Esophagus muscularis mucosa (tissue), 4 donors: ENCODE results near the gene SOCS3. TPM values are rescaled to one million over a fixed set of nuclear protein-coding genes. Genes with fewer than 3 reads are reported as not detected.
A peak's percentile ranks its signal among the peaks of the same experiment; 100 is the strongest.
"Not testable (repeated sequence)": the region's sequence is repeated elsewhere in the genome, so short reads cannot be mapped to it uniquely, and the experiment has no call there.

ENCODE experiments used
- DNase-seq: peaks from one replicate; pipeline ENCODE4 v3.0.0-alpha.2; 2017; ENCODE audit errors: extremely low spot score
- H3K27ac ChIP-seq, 4 donors: fragments of 200-600 bp; sonication (generic); replicated peaks in 1 of 4; 1 replicate in 3 of 4; 2 replicates in 1 of 4; pipeline ENCODE4 v1.5.1; 2016 to 2019; ENCODE audit warnings: mild to moderate bottlenecking in 1 of 4
- H3K27me3 ChIP-seq, 4 donors: fragments of 200-600 bp; sonication (generic); one replicate each; pipeline versions ENCODE4 v1.5.1 to v1.6.0; 2016 to 2019
- H3K36me3 ChIP-seq, 4 donors: fragments of 200-600 bp; sonication (generic); one replicate each; pipeline ENCODE4 v1.5.1; 2016 to 2019
- H3K4me1 ChIP-seq, 4 donors: fragments of 200-600 bp; sonication (generic); one replicate each; pipeline ENCODE4 v1.5.1; 2016 to 2019
- H3K4me3 ChIP-seq, 4 donors: fragments of 200-600 bp; sonication (generic); 1 replicate in 2 of 4; 2 replicates in 2 of 4; pipeline ENCODE4 v1.5.1; 2016 to 2019; ENCODE audit warnings: mild to moderate bottlenecking in 4 of 4, moderate library complexity in 1 of 4
- H3K9me3 ChIP-seq, 4 donors: fragments of 200-600 bp; sonication (generic); 1 replicate in 3 of 4; 2 replicates in 1 of 4; pipeline ENCODE4 v1.5.1; 2016 to 2019
- CTCF ChIP-seq, 3 experiments: fragments of 200-600 bp in 2 of 3; fragments of 450-650 bp in 1 of 3; sonication (generic) in 2 of 3; IDR thresholded peaks; one replicate each; pipeline ENCODE4 v1.5.1; 2017 to 2019; ENCODE audit warnings: antibody characterized with exemption in 3 of 3, mild to moderate bottlenecking in 2 of 3, moderate library complexity in 1 of 3
- EP300 ChIP-seq: sonication (generic); formaldehyde crosslinking; IDR thresholded peaks from one replicate; pipeline ENCODE4 v1.6.1; 2017; ENCODE audit warnings: antibody characterized with exemption
- POLR2A ChIP-seq: fragments of 450-650 bp; IDR thresholded peaks from one replicate; pipeline ENCODE4 v1.6.1; 2017; ENCODE audit warnings: antibody characterized with exemption, moderate library complexity, mild to moderate bottlenecking, low read depth
- POLR2AphosphoS5 ChIP-seq, 2 donors: sonication (generic); formaldehyde crosslinking; IDR thresholded peaks; one replicate each; pipeline ENCODE4 v1.6.1; 2017; ENCODE audit warnings: antibody characterized with exemption in 2 of 2
- WGBS: methylation state at CpG from one replicate; pipeline ENCODE4 v1.1.5; 2018; 5-methylcytosine and 5-hydroxymethylcytosine counted together
- intact Hi-C: fragments of 100-400 bp; cut with DNase I; formaldehyde crosslinking; loops from one replicate; pipeline ENCODE4 v1.15.1; 2023
- small RNA-seq, 3 donors: library from RNA; depleted of rRNA; stranded (forward); fragments of <200 nt; gene quantifications; one replicate each; pipeline ENCODE3, GENCODE V24; 2016
- total RNA-seq, 4 donors: library from RNA; depleted of rRNA; stranded (reverse); fragments of >200 nt; gene quantifications; one replicate each; pipeline versions ENCODE4 v1.1.0 to v1.2.1, GENCODE V29; 2016

Gene SOCS3
- total RNA-seq, 4 donors from 2014 or later, result 12.5 to 1,139 (median 39.3) TPM

- TF ChIP-seq POLR2A (peak; percentile 1), POLR2AphosphoS5 (IDR thresholded peaks at IDR 0.05) (peak; percentile 78 to 82), EP300 (peak; percentile 87), CTCF (IDR thresholded peaks at IDR 0.05) (no peak)
- Histone ChIP-seq H3K27me3 (no peaks in the 10 kb centered on the region), H3K27ac (peak overlapping the region; percentile 77 to 87 (median 84)), H3K36me3 (no peaks in the 10 kb centered on the region), H3K4me1 (peaks cover 33 to 54% (median 49%) of the 10 kb centered on the region in 4 donors), H3K4me3 (peak overlapping the region; percentile 55 to 64 (median 60)), H3K9me3 (no peaks in the 10 kb centered on the region)
- no peak for DNase-seq
- 34% methylated on average over 7 of the region's 80 CpGs for WGBS
- intact Hi-C loops, result no loop called here
Observed at GRCh38 chr17:78313735-78314648, 45.9 kb downstream of the SOCS3 start.

- H3K27me3 ChIP-seq, H3K27ac ChIP-seq, H3K9me3 ChIP-seq, DNase-seq, H3K4me3 ChIP-seq, intact Hi-C loops, H3K36me3 ChIP-seq: not testable (repeated sequence)
- H3K4me1 ChIP-seq, result peaks cover 9 to 28% (median 20%) of the 10 kb centered on the region in 4 donors
- 97% methylated on average over 12 of the region's 12 CpGs for WGBS
Observed at GRCh38 chr17:78309659-78310255, 50.1 kb downstream of the SOCS3 start.

GRCh38 chr17:78307887-78308638 is 51.8 kb downstream of the SOCS3 start:
- H3K27ac ChIP-seq, result no peak overlapping the region
- intact Hi-C loops, result no loop called here
- WGBS, result 92% methylated on average over 6 of the region's 13 CpGs
- peaks cover 4 to 17% (median 10%) of the 10 kb centered on the region in 4 donors for H3K4me1 ChIP-seq
- no peaks in the 10 kb centered on the region for H3K36me3 ChIP-seq
- H3K27me3 ChIP-seq, result no peaks in the 10 kb centered on the region
- TF ChIP-seq POLR2AphosphoS5 (IDR thresholded peaks at IDR 0.05) (no peak), EP300 (no peak), POLR2A (no peak), CTCF (IDR thresholded peaks at IDR 0.05) (no peak)
- no peaks in the 10 kb centered on the region for H3K9me3 ChIP-seq
- DNase-seq, result no peak
- no peak overlapping the region for H3K4me3 ChIP-seq

GRCh38 chr17:78306913-78307312 is 53.0 kb downstream of the SOCS3 start:
- 75% methylated on average over 1 of the region's 1 CpG for WGBS
- intact Hi-C loops, result no loop called here
- TF ChIP-seq POLR2AphosphoS5 (IDR thresholded peaks at IDR 0.05) (no peak), CTCF (IDR thresholded peaks at IDR 0.05) (no peak), EP300 (no peak), POLR2A (no peak)
- Histone ChIP-seq H3K27me3 (no peaks in the 10 kb centered on the region), H3K27ac (no peak overlapping the region), H3K9me3 (no peaks in the 10 kb centered on the region), H3K4me1 (peaks cover 4 to 16% (median 10%) of the 10 kb centered on the region in 4 donors), H3K4me3 (no peak overlapping the region), H3K36me3 (no peaks in the 10 kb centered on the region)
- DNase-seq, result no peak

Small RNA genes within 50 kb of the gene (small RNA-seq; reads per million reads assigned to genes)
- gene RF00415 (0 reads per million in 3 donors), gene RN7SL236P (0 reads per million in 3 donors)

Other genes with a start within 250 kb of the SOCS3 start
- 10 to 100 TPM; 14.4 to 21.4 (median 18.5) TPM for gene TMC6, start 231.3 kb downstream of the SOCS3 start, total RNA-seq
- 1 to 10 TPM; 1.3 to 5.3 (median 2.3) TPM for gene TMC8, start 229.3 kb downstream of the SOCS3 start, total RNA-seq
- gene C17orf99, start 213.7 kb downstream of the SOCS3 start, total RNA-seq, result not detected
- gene SYNGR2, start 191.5 kb downstream of the SOCS3 start, total RNA-seq, result 100 to 1,000 TPM in 2 of 4 donors, 10 to 100 TPM in 2; 63.1 to 164 (median 124) TPM
- gene TK1, start 173.0 kb downstream of the SOCS3 start, total RNA-seq, result 10 to 100 TPM in 2 of 4 donors, 1 to 10 TPM in 2; 7.9 to 22.1 (median 14.5) TPM
- gene AFMID, start 172.7 kb downstream of the SOCS3 start, total RNA-seq, result 10 to 100 TPM; 15.7 to 44.3 (median 25.4) TPM
- gene BIRC5, start 145.8 kb downstream of the SOCS3 start, total RNA-seq, result 1 to 10 TPM in 1 of 4 donors, under 1 TPM in 2, not detected in 1; under 0.01 to 2.0 (median 0.13) TPM
- gene TMEM235, start 128.4 kb downstream of the SOCS3 start, total RNA-seq, result not detected
- gene PGS1, start 18.6 kb upstream of the SOCS3 start, total RNA-seq, result 10 to 100 TPM; 30.7 to 45.9 (median 35.6) TPM
- not detected for gene DNAH17, start 217.3 kb upstream of the SOCS3 start, total RNA-seq